ENCODE results near the gene SLC5A8.

The SLC5A8 gene

GRCh38 chr12:101107032-101107763 lies 102.8 kb downstream of the SLC5A8 start:
- Histone ChIP-seq H3K9me3 (ENCODE audit: control insufficient read depth in 1 of 2, low read length in 2 of 2) (peaks cover 0 to 3% of the 10 kb centered on the region in 2 donors), H3K4me3 (ENCODE audit: low read depth in 1 of 2, low read length in 2 of 2) (no peak overlapping the region), H3K36me3 (ENCODE audit: control insufficient read depth in 1 of 2, insufficient read depth in 2 of 2, low read length in 2 of 2) (no peaks in the 10 kb centered on the region), H3K27me3 (ENCODE audit: low read depth, low read length) (no peaks in the 10 kb centered on the region), H3K4me1 (ENCODE audit: control insufficient read depth in 1 of 2, insufficient read depth in 2 of 2, low read length in 2 of 2) (no peaks in the 10 kb centered on the region), H3K27ac (ENCODE audit: low read length) (no peak overlapping the region)

All from muscle layer of duodenum (tissue), 2 donors.